ENCODE data around the gene TCF7L2.

TCF7L2 gene

GRCh38 chr10:112948196-112948595 is 1.9 kb upstream of the TCF7L2 start:
- no peak for DNase-seq

- no peak for DNase-seq
Measured at GRCh38 chr10:112949143-112949823, 764 bp upstream of the TCF7L2 start.

DNA sequence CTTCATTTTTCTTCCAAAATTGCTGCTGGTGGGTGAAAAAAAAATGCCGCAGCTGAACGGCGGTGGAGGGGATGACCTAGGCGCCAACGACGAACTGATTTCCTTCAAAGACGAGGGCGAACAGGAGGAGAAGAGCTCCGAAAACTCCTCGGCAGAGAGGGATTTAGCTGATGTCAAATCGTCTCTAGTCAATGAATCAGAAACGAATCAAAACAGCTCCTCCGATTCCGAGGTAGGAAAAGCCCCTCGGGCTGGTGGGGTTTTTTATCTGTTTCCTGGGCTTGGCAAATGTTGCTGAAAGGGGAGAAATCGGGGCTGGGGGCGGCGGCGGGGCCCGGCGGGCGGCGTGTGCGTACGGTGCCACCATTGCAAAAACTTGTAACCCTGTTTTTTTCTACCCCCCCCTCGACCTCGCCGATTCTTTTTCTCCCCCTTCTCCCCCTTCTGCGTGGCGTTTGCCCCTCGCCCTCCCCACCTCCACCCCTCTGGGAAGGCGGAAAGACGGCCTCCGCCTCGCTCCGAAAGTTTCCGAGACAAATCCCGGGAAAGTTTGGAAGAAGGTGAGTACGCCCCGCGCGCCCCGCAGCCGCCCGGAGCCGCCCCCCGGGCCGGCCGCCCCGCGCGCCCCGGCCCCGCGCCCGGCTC is 789 bp downstream of the TCF7L2 start:
- DNase-seq = peak; percentile 56

- DNase-seq = peak; percentile 67
Measured at GRCh38 chr10:112951359-112952281, 1.6 kb downstream of the TCF7L2 start.

GRCh38 chr10:112952282-112953173 is 2.5 kb downstream of the TCF7L2 start:
- no peak for DNase-seq

GRCh38 chr10:112953174-112954159 is 3.4 kb downstream of the TCF7L2 start:
- no peak for DNase-seq

DNA sequence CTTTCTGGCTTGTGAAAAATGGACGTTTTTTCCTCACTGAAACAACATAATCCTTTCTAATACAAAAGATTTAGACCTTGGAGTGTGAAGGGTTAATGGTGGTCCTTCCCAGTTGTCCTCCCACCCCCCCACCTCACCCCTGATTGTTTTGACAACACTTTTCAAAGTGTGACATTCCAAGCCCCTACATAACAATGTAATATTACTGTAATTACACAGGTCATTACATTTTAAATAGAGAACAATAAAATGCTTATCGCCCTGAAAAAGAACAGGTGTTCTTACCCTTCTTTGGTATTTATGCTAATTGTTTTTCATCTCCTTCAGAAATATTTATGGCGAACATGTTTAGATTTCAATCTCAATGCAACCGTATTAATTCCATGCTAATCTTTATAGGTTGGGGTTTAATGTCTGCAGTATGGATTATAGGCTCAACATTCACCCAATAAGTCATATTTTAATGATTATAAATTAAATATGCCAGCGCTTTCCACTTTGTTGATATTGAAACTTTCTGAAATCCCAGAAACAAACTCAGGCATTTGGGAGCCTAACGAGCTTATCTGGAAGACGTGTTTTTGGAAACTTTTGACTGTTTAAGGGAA is 5.0 kb downstream of the TCF7L2 start:
- no peak for DNase-seq

DNA sequence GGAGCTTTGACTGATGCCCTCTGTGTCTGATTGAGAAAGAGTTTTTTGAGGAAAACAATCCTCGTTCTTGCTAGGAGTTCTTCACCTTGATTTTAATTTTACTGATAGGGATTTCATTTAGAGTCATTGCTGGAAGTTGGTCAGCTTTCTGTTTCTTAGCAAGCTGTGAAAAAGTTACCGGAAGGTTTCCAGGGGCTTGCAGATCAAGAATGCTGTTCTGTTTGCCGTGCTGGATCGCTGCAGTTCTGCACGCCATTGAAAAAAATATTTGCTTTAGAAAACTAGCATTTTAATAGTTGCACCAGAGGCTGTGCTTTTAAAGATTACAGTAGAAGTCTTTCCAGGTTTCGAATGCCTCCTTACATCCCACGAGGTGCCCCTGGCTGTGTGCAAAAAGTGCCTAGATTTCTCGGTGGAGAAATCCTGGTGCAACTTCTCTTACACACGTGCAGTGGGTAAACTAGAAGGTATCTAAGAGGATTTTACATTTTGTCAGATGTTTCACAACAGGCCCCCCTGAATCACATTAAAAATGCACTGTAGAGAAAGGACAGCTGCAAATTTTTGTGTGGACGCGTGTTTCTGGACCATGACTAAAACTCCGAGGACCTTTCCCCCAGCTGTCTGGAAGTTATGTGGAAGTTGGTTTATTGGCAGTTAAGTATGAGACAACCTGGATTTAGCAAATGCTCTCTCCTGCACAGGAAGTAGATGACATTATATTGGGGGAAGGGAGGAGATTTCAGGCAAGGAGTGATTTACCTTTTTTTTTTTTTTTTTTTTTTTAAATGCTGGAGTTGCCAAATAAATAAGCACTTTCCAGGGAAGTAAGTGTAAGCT is 5.8 kb downstream of the TCF7L2 start:
- no peak for DNase-seq

DNA sequence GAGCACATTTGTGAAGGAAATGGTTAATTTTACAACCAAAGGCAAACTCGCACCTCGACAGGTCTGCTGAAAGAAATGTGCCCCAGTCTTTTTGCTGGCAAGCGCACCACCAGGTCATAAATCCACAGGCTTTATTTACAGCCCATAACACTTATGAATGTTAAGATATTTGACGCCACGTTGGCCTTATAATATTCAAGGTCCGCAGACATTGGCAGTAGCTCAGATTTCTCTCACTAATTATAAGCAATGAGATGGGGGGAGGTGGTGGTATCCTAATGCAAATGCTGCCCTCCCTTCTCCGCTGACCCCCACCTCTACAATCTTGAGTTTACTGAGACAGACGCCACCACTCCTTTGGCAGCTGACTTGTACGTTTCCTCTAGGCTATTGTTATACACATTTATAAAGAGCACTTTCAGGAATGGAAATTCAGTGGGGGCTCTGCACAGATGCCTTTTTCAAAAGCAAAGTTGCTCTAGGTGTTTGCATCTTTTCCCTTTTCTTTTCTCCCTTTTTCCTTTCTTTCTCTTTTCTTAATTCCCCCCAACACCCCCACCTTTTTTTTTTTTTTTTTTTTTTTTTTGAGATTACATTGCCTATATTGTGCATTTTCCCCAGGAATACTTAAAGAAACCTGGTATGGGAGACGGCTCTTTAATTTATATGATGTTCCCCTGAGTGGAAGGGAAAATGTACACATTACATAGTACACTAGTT is 6.7 kb downstream of the TCF7L2 start:
- no peak for DNase-seq

DNA sequence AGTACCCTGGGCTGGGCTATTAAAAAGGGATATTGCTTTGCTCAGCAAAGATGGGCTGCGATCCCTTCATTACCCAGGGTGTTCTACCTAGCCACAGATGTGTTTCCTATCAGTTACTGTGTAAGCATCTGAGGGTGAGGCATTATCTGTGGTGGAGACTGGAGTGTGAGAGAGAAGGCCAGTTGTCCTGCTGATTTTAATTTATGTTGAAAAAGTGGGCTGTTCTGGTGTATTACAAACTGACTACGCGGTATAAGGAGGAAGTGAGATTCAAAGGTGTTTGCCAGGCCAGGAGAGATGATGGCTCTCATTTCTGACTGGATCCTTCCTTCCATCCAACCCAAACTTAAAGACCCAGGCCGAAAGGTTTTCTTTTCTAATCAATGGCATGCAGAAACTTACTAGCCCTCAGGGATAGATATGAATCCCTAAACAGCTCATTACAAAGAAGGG is 7.6 kb downstream of the TCF7L2 start:
- DNase-seq = no peak

GRCh38 chr10:112958275-112958995 is 8.4 kb downstream of the TCF7L2 start:
- no peak for DNase-seq

DNA sequence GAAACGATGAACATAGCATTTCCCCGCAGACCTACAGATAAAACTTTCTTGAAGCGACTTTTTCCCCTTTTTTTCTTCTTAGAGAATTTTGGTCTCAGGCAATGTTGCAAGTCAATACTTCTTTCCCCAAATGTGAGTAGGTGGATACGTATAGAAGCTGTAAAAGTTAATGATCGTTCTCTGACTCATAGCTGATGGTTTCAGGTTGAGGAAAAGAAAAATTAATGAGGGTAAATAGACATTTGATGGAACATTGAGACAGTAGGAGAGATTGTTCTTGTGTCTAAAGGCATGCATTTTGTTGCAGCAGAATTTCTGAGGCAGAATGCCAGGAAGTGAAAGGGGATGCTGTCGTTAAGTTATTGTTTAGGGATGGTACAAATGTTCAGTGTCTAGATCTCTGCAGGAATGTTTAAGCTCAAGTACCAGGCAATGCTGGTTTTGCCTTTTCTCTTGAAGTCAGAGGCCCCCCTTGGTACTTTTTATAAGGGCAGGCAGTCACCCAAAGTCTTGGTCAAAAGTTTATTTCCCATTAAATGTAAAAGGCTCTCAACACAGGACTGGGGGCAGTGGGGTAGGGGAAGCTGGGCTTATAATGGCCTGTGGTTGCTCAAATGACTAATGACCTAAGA is 9.3 kb downstream of the TCF7L2 start:
- DNase-seq = no peak

GRCh38 chr10:112960151-112960681 is 10.2 kb downstream of the TCF7L2 start:
- DNase-seq = no peak

GRCh38 chr10:112961609-112962008 is 11.6 kb downstream of the TCF7L2 start:
- DNase-seq = no peak

- DNase-seq = no peak
Measured at GRCh38 chr10:112962343-112962742, 12.3 kb downstream of the TCF7L2 start.

- no peak for DNase-seq
Measured at GRCh38 chr10:112963835-112964234, 13.8 kb downstream of the TCF7L2 start.

DNA sequence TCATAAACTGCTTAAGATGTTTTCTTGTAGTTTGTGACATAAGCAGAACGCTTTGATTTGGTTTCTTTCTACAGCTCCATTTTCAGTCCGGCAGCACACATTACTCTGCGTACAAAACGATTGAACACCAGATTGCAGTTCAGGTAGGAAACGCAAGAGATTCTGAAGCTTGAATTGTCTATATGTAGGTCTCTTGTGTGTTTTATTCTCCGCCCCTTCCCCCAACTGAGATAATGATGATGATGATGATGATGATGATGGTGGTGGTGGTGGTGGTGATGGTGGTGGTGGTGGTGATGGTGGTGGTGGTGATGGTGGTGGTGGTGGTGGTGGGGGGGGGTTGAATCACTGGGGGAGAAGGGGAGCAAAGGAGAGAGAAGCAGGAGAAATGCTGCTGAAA is 14.4 kb downstream of the TCF7L2 start:
- DNase-seq = no peak

All from activated CD8-positive, alpha-beta memory T cell treated with anti-CD3 and anti-CD28 coated beads, Interleukin-2, amount 50 U/mL, for 48 hours (primary cell).